22Rv1 (cell line): Measurements from ENCODE around the gene B3GAT3.
"Not testable (repeated sequence)": the region's sequence is repeated elsewhere in the genome, so short reads cannot be mapped to it uniquely, and the experiment has no call there.

Experiments used
- H3K27ac ChIP-seq: fragments of 450-650 bp; 2 replicates; pipeline ENCODE4 v1.5.1; 2017
- ZFX ChIP-seq: fragments of 450-650 bp; IDR thresholded peaks from 2 replicates; pipeline ENCODE4 v1.6.1; 2017; ENCODE audit warnings: antibody characterized with exemption, borderline replicate concordance
- TF ChIP-seq, protein P1 (sequence below): fragments of 450-650 bp; IDR thresholded peaks from 2 replicates; pipeline ENCODE4 v1.5.1; 2017; ENCODE audit warnings: mild to moderate bottlenecking

B3GAT3 gene

DNA sequence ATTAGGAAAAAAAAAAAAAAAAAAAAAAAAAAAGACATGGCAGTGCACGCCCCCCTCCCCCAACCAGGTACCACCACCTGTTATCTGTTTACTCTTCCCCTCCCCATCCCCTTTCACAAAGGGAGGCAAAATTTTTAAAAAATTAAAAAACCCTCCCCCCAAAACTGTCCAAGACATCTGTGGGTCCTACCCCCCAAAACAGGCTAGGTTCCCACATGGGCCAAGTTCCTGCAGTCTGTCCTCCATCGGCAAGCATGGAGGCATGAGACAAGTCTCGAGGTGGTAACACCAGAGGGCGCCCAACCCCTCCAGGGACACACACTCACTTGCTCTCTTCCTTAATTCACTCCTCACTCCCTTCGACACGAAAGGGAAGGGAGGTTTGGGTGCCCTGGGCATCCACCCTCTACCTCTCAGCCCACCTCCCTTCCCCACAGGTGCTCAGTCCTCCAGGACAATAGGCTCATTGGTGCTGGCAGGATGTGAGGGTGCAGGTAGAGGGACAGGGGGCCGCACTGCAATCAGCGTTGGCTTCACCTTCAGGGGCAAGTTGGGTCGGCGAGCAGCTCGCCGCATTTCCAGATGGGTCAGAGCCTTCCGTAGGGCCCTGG lies 28.2 kb downstream of the B3GAT3 start:
- TF ChIP-seq, protein P1, sequence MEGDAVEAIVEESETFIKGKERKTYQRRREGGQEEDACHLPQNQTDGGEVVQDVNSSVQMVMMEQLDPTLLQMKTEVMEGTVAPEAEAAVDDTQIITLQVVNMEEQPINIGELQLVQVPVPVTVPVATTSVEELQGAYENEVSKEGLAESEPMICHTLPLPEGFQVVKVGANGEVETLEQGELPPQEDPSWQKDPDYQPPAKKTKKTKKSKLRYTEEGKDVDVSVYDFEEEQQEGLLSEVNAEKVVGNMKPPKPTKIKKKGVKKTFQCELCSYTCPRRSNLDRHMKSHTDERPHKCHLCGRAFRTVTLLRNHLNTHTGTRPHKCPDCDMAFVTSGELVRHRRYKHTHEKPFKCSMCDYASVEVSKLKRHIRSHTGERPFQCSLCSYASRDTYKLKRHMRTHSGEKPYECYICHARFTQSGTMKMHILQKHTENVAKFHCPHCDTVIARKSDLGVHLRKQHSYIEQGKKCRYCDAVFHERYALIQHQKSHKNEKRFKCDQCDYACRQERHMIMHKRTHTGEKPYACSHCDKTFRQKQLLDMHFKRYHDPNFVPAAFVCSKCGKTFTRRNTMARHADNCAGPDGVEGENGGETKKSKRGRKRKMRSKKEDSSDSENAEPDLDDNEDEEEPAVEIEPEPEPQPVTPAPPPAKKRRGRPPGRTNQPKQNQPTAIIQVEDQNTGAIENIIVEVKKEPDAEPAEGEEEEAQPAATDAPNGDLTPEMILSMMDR = peak; percentile 83
- TF ChIP-seq ZFX = no peak
- peak overlapping the region; percentile 93 for H3K27ac ChIP-seq

DNA sequence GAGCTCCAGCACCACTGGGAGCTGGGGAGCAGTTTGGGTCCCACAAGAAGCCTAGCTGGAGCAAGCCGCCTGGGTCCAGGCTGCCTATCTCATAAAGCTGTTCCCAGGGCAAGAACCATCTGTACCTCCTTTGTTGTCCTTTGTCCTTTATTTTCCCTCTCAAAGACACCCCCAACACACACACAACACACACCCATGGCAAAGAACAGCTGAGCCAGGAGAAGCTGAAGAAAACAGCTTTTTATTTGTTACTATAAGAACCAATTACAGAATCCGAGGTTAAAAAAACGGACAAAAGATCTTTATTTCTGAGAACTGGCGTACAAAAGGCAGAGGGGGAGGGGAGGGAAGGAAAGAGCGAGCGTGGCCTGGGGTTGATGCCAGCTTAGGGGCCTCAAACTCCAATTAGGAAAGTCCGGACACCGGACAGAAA lies 28.8 kb downstream of the B3GAT3 start:
- peak overlapping the region; percentile 93 for H3K27ac ChIP-seq
- TF ChIP-seq ZFX = no peak
- TF ChIP-seq, protein P1 = no peak

DNA sequence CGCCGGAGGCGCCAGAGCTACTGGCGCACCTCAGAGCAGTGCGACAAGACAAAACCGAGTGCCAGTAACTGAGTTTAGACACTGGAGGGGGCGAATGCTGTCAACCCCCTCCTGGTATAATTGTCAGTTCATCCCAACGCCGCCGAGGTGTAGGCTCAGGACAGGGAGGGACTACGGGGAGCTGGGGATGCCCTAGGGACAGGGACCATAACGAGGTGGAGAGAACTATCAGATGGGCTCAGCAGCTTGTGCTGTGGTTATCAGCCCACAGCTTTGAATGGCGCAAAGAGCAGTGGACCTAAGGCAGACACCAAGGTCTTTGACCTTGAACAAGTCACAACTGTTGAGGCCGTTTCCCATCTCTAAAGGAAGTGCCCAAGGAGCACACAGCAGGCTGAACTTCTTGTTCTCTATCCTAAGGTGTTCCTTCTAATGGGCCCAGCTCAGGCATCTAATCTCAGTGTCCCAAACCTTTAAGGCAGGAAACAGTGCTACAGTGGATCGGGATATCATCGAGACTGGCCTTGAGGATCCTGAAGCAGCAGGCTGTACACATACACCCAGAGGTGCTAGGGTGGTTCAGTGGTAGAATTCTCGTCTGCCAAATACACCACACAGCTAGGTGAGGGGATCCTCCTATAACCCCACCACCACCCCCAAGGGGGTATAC lies 29.5 kb downstream of the B3GAT3 start:
- peak overlapping the region; percentile 93 for H3K27ac ChIP-seq
- TF ChIP-seq ZFX = no peak
- TF ChIP-seq, protein P1 = 0 out of 2 replicates have a peak, but pooled peaks have one; percentile 7

DNA sequence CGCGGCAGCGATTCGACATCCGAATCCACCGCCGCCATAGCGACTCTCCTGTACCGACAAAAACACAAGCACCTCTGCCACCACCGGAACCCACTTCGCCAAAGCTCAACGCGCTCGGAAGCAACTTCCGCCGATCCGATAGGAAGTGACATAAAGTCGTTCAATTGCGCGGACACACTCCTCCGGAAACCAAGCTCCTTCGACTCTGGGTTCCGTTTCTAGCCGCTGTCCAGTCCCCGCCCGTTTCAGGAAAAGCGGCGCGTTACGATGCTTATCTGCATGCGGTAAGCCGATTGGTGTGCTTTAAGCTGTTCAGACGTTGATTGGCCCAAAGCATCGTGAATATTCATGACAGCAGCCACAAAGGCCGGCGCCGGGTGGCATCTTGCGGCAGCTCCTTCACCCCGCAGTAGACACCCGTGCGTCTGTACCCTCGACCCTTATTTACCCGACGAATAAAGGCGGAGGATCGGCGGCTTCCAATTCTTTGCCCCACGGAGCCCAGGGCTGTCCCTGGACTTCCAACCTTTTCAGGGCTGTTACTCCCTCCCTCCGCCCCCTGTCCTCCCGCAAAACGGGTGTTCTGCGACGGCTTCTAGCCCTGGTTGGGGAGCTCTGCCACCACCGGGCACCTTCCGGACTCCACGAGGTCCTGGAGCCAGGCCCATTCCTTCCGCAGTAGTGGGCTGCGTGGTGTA lies 30.2 kb downstream of the B3GAT3 start, which contains the start of gene TUT1:
Gene TUT1 (minus strand): TSS at position 76 of the 698 bp plus-strand sequence. CDS start 38 bp downstream, at position 38.
- H3K27ac ChIP-seq = peak within 1 kb of the TSS; percentile 93
- no peak for TF ChIP-seq ZFX
- TF ChIP-seq, protein P1 = no peak

DNA sequence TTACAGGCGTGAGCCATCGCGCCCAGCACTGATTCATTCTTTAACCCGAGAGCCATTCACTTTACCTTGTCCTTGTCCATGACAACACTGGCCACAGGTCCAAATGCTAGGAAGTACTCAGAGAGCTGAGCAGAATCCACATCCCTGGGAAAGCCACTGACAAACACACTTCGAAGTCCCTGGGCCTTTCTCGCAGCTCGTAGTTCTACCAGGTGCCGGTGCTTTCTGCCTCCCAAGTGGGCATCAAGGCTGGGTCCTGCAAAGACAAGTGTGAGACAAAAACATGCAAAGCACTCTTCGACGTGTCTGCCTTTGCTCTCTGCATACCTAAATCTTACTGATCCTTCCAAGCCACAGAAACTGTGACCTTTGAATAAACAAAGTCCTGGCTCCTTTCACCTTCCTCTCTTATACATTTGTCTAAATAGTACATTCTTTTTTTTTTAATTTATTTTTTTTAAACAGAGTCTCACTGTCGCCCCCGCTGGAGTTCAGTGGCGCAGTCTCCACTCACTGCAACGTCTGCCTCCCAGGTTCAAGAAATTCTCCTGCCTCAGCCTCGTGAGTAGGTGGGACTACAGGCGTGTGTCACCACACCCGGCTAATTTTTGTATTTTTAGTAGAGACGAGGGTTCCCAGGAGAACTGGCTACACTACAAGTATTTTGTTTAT lies 32.7 kb downstream of the B3GAT3 start:
- H3K27ac ChIP-seq = peak overlapping the region; percentile 60; the same call in 1 of the 2 replicates
- TF ChIP-seq, protein P1 = peak; percentile 48
- no peak for TF ChIP-seq ZFX

DNA sequence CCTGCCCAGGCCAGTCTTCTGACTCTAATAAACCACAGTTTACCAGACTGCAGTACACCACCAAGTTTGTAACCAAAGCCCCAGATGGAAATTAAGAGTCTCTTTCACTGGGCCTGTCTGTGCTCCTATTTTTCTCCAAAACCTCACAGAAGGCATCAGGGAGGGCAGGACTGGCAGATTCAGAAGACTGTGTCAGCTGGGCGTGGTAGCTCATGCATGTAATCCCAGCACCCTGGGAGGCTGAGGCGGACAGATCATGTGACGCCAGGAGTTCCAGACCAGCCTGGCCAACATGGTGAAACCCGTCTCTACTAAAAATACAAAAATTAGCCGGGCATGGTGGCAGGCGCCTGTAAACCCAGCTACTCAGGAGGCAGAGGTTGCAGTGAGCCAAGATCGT lies 36.4 kb downstream of the B3GAT3 start:
- not testable (repeated sequence) for H3K27ac ChIP-seq

DNA sequence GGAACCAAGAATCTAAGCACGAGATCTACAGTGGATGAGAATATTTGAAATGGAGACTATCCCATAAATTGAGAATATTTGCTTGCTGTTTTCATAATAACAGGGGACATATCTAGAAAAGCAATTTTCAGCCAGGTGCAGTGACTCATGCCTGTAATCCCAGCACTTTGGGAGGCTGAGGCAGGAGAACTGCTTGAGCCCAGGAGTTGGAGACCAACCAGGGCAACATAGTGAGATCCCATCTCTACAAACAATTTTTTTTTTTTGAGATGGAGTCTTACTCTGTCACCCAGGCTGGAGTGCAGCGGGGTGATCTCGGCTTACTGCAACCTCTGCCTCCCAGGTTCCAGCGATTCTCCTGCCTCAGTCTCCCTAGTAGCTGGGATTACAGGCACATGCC lies 40.1 kb downstream of the B3GAT3 start:
- H3K27ac ChIP-seq = not testable (repeated sequence)
